Measurements from ENCODE around the gene TGFBR1.

The TGFBR1 gene

GRCh38 chr9:99101271-99101670, 3.6 kb upstream of the TGFBR1 start:
- no peak overlapping the region for H3K4me3 ChIP-seq (ENCODE audit: low read depth, low read length)
- no peak for TF ChIP-seq CTCF (IDR thresholded peaks at IDR 0.05; ENCODE audit: insufficient read depth, low read length, missing control alignments)
- ChIA-PET CTCF (interaction anchor here (2.0 kb wide), 1 partner anchor 100 kb away, joined by 6 read pairs; no protein-coding TSS in a partner anchor), POLR2A (no interaction called here)
- no peak for DNase-seq (ENCODE audit: low read depth, low spot score)

DNA sequence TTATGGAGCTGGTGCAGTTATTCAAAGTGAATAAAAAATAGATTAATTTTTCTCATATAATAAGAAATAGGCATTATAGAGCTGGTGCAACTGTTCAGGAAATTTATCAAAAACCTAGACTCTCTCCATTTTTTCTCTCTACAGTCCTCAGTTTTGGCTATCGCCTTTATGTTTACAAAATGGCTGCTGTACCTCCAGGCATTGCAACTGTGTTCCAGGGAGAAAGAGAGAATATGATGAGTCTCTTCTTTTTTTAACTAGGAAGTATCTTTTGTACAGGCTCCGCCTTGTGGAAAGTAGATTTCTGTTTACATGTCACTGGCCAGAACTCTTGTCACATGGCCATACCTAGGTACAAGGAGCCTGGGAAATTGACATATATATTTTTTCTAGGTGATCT, 3.1 kb upstream of the TGFBR1 start:
- ChIA-PET CTCF (interaction anchor here (2.0 kb wide), 1 partner anchor 101 kb away, joined by 6 read pairs; no protein-coding TSS in a partner anchor), POLR2A (no interaction called here)
- no peak for TF ChIP-seq CTCF (IDR thresholded peaks at IDR 0.05; ENCODE audit: insufficient read depth, low read length, missing control alignments)

GRCh38 chr9:99103054-99103895, 1.6 kb upstream of the TGFBR1 start:
- TF ChIP-seq CTCF (IDR thresholded peaks at IDR 0.05; ENCODE audit: insufficient read depth, low read length, missing control alignments), result no peak
- no peak for DNase-seq (ENCODE audit: low read depth, low spot score)
- no peak overlapping the region for H3K4me3 ChIP-seq (ENCODE audit: low read depth, low read length)
- ChIA-PET POLR2A (interaction anchor here (0.5 to 1.9 kb wide), 5 partner anchors 10 to 257 kb away, joined by 3 to 9 read pairs (median 5); no protein-coding TSS in a partner anchor), CTCF (interaction anchor here (0.7 to 2.4 kb wide), 14 partner anchors 11 to 254 kb away, joined by 3 to 14 read pairs (median 4); no protein-coding TSS in a partner anchor)

More for the DNA sequence above, 3.1 kb upstream of the TGFBR1 start:
- DNase-seq (ENCODE audit: low read depth, low spot score), result no peak
- H3K4me3 ChIP-seq (ENCODE audit: low read depth, low read length), result no peak overlapping the region

- no peak for TF ChIP-seq CTCF (IDR thresholded peaks at IDR 0.05; ENCODE audit: insufficient read depth, low read length, missing control alignments)
- peak overlapping the region; percentile 65 for H3K4me3 ChIP-seq (ENCODE audit: low read depth, low read length)
- ChIA-PET POLR2A (interaction anchor here (0.5 to 1.9 kb wide), 6 partner anchors 10 to 257 kb away, joined by 3 to 9 read pairs (median 5); no protein-coding TSS in a partner anchor), CTCF (interaction anchor here (0.7 to 2.4 kb wide), 16 partner anchors 12 to 298 kb away, joined by 3 to 14 read pairs (median 4); no protein-coding TSS in a partner anchor)
- no peak for DNase-seq (ENCODE audit: low read depth, low spot score)
These were observed 933 bp upstream of the TGFBR1 start for GRCh38 chr9:99103901-99104458.

GRCh38 chr9:99105152-99106043, 485 bp downstream of the TGFBR1 start:
- DNase-seq (ENCODE audit: low read depth, low spot score), result no peak
- TF ChIP-seq CTCF (IDR thresholded peaks at IDR 0.05; ENCODE audit: insufficient read depth, low read length, missing control alignments), result no peak
- ChIA-PET CTCF (interaction anchor here (1.0 to 2.1 kb wide), 9 partner anchors 16 to 299 kb away, joined by 3 to 11 read pairs (median 4); no protein-coding TSS in a partner anchor), POLR2A (interaction anchor here (0.7 to 1.9 kb wide), 7 partner anchors 8 to 370 kb away, joined by 3 to 9 read pairs (median 4); no protein-coding TSS in a partner anchor)
- peak overlapping the region; percentile 74 for H3K4me3 ChIP-seq (ENCODE audit: low read depth, low read length)
